Suprapubic skin (tissue), 4 donors: ENCODE results near the gene COBLL1. TPM values are rescaled to one million over a fixed set of nuclear protein-coding genes. Genes with fewer than 3 reads are reported as not detected.

Source experiments
- DNase-seq, 2 donors: peaks; one replicate each; pipeline ENCODE4 v3.0.0-alpha.2; 2019; ENCODE audit warnings: low spot score in 2 of 2
- H3K27ac ChIP-seq: fragments of 200-600 bp; sonication (generic); one replicate; pipeline ENCODE4 v1.5.1; 2019
- H3K27me3 ChIP-seq: fragments of 200-600 bp; sonication (generic); one replicate; pipeline ENCODE4 v1.5.1; 2019
- H3K36me3 ChIP-seq: fragments of 200-600 bp; sonication (generic); one replicate; pipeline ENCODE4 v1.5.1; 2019
- H3K4me1 ChIP-seq: fragments of 200-600 bp; sonication (generic); one replicate; pipeline ENCODE4 v1.5.1; 2019
- H3K4me3 ChIP-seq: fragments of 200-600 bp; sonication (generic); one replicate; pipeline ENCODE4 v1.5.1; 2019; ENCODE audit warnings: mild to moderate bottlenecking
- H3K9me3 ChIP-seq: fragments of 200-600 bp; sonication (generic); one replicate; pipeline ENCODE4 v1.5.1; 2019
- CTCF ChIP-seq, 2 donors: fragments of 200-600 bp in 1 of 2; fragments of 450-650 bp in 1 of 2; sonication (generic) in 1 of 2; IDR thresholded peaks; one replicate each; pipeline ENCODE4 v1.5.1; 2016 to 2019; ENCODE audit warnings: antibody characterized with exemption in 2 of 2, mild to moderate bottlenecking in 1 of 2, moderate library complexity in 1 of 2
- EP300 ChIP-seq: sonication (generic); formaldehyde crosslinking; IDR thresholded peaks from one replicate; pipeline ENCODE4 v1.6.1; 2017; ENCODE audit warnings: antibody characterized with exemption
- POLR2A ChIP-seq, 2 donors: fragments of 450-650 bp; IDR thresholded peaks; one replicate each; pipeline ENCODE4 v1.6.1; 2017; ENCODE audit warnings: antibody characterized with exemption in 2 of 2, mild to moderate bottlenecking in 2 of 2, moderate library complexity in 2 of 2
- POLR2AphosphoS5 ChIP-seq, 3 donors: sonication (generic); formaldehyde crosslinking; IDR thresholded peaks; one replicate each; pipeline ENCODE4 v1.6.1; 2017; ENCODE audit warnings: antibody characterized with exemption in 3 of 3
- WGBS: methylation state at CpG from one replicate; pipeline ENCODE4 v1.1.5; 2018; 5-methylcytosine and 5-hydroxymethylcytosine counted together
- total RNA-seq, 4 donors: library from RNA; depleted of rRNA; stranded (reverse); fragments of >200 nt; gene quantifications; one replicate each; pipeline ENCODE4 v1.1.0, GENCODE V29; 2016

Gene COBLL1
- total RNA-seq, 4 donors from 2014 or later: 36.2 to 170 (median 61.0) TPM

- 93% methylated on average over 2 of the region's 2 CpGs for WGBS
- no peaks in the 10 kb centered on the region for H3K27me3 ChIP-seq
Observed at GRCh38 chr2:164690361-164690760, 151.3 kb downstream of the COBLL1 start.

GRCh38 chr2:164688896-164689419 is 152.7 kb downstream of the COBLL1 start:
- no peaks in the 10 kb centered on the region for H3K27me3 ChIP-seq
- 65% methylated on average over 1 of the region's 1 CpG for WGBS
- H3K9me3 ChIP-seq: no peaks in the 10 kb centered on the region
- no peak for DNase-seq
- TF ChIP-seq POLR2AphosphoS5 (IDR thresholded peaks at IDR 0.05): no peak
- no peak for TF ChIP-seq EP300
- no peak for TF ChIP-seq POLR2A (IDR thresholded peaks at IDR 0.05)
- no peak for TF ChIP-seq CTCF (IDR thresholded peaks at IDR 0.05)
- H3K27ac ChIP-seq: no peak overlapping the region
- no peak overlapping the region for H3K4me3 ChIP-seq
- H3K36me3 ChIP-seq: peaks cover 57% of the 10 kb centered on the region
- no peaks in the 10 kb centered on the region for H3K4me1 ChIP-seq

More at GRCh38 chr2:164690361-164690760, 151.3 kb downstream of the COBLL1 start:
- Histone ChIP-seq H3K9me3 (no peaks in the 10 kb centered on the region), H3K4me1 (no peaks in the 10 kb centered on the region), H3K4me3 (no peak overlapping the region), H3K36me3 (peaks cover 66% of the 10 kb centered on the region), H3K27ac (no peak overlapping the region)
- DNase-seq: no peak
- no peak for TF ChIP-seq EP300
- TF ChIP-seq POLR2AphosphoS5 (IDR thresholded peaks at IDR 0.05): no peak
- TF ChIP-seq POLR2A (IDR thresholded peaks at IDR 0.05): no peak
- TF ChIP-seq CTCF (IDR thresholded peaks at IDR 0.05): no peak

GRCh38 chr2:164681009-164681408 is 160.6 kb downstream of the COBLL1 start:
- Histone ChIP-seq H3K4me1 (no peaks in the 10 kb centered on the region), H3K36me3 (peaks cover 17% of the 10 kb centered on the region), H3K9me3 (no peaks in the 10 kb centered on the region), H3K27ac (no peak overlapping the region), H3K27me3 (no peaks in the 10 kb centered on the region), H3K4me3 (no peak overlapping the region)
- 76% methylated on average over 1 of the region's 1 CpG for WGBS
- TF ChIP-seq EP300: no peak
- no peak for TF ChIP-seq POLR2A (IDR thresholded peaks at IDR 0.05)
- TF ChIP-seq POLR2AphosphoS5 (IDR thresholded peaks at IDR 0.05): no peak
- no peak for TF ChIP-seq CTCF (IDR thresholded peaks at IDR 0.05)
- no peak for DNase-seq

GRCh38 chr2:164678631-164679149 is 162.9 kb downstream of the COBLL1 start:
- Histone ChIP-seq H3K36me3 (peaks cover 10% of the 10 kb centered on the region), H3K4me3 (no peak overlapping the region), H3K27me3 (no peaks in the 10 kb centered on the region), H3K27ac (no peak overlapping the region), H3K9me3 (no peaks in the 10 kb centered on the region), H3K4me1 (no peaks in the 10 kb centered on the region)
- TF ChIP-seq POLR2A (IDR thresholded peaks at IDR 0.05) (no peak), EP300 (no peak), CTCF (IDR thresholded peaks at IDR 0.05) (no peak), POLR2AphosphoS5 (IDR thresholded peaks at IDR 0.05) (no peak)
- DNase-seq: no peak
- WGBS: 82% methylated on average over 4 of the region's 4 CpGs

GRCh38 chr2:164677733-164678132 is 163.9 kb downstream of the COBLL1 start:
- no peak for DNase-seq
- WGBS: 94% methylated on average over 1 of the region's 1 CpG
- Histone ChIP-seq H3K27me3 (no peaks in the 10 kb centered on the region), H3K9me3 (no peaks in the 10 kb centered on the region), H3K36me3 (peaks cover 6% of the 10 kb centered on the region), H3K27ac (no peak overlapping the region), H3K4me1 (no peaks in the 10 kb centered on the region), H3K4me3 (no peak overlapping the region)
- TF ChIP-seq EP300 (no peak), POLR2A (IDR thresholded peaks at IDR 0.05) (no peak), CTCF (IDR thresholded peaks at IDR 0.05) (no peak), POLR2AphosphoS5 (IDR thresholded peaks at IDR 0.05) (no peak)
